ENCODE measurements around the gene PLIN1.

Gene PLIN1

GRCh38 chr15:89652666-89653065, 26.5 kb downstream of the PLIN1 start:
- Mint-ChIP-seq H3K4me3 (no peak overlapping the region), H3K9me3 (no peaks in the 10 kb centered on the region), H3K36me3 (ENCODE audit: low read depth) (peaks cover 4% of the 10 kb centered on the region), H3K27me3 (ENCODE audit: low read depth) (peaks cover 36% of the 10 kb centered on the region), H3K4me1 (ENCODE audit: low read depth) (peaks cover 10% of the 10 kb centered on the region), H3K27ac (no peak overlapping the region)

GRCh38 chr15:89652131-89652530, 27.0 kb downstream of the PLIN1 start:
- H3K27ac Mint-ChIP-seq: no peak overlapping the region
- H3K9me3 Mint-ChIP-seq: no peaks in the 10 kb centered on the region
- peaks cover 11% of the 10 kb centered on the region for H3K4me1 Mint-ChIP-seq (ENCODE audit: low read depth)
- no peak overlapping the region for H3K4me3 Mint-ChIP-seq
- H3K27me3 Mint-ChIP-seq (ENCODE audit: low read depth): peaks cover 36% of the 10 kb centered on the region
- peaks cover 4% of the 10 kb centered on the region for H3K36me3 Mint-ChIP-seq (ENCODE audit: low read depth)

- Mint-ChIP-seq H3K9me3 (no peaks in the 10 kb centered on the region), H3K36me3 (ENCODE audit: low read depth) (no peaks in the 10 kb centered on the region), H3K27ac (no peak overlapping the region), H3K4me1 (ENCODE audit: low read depth) (peaks cover 6% of the 10 kb centered on the region), H3K27me3 (ENCODE audit: low read depth) (peaks cover 17% of the 10 kb centered on the region), H3K4me3 (no peak overlapping the region)
Measured at GRCh38 chr15:89649716-89650115, 29.5 kb downstream of the PLIN1 start.

- peaks cover 11% of the 10 kb centered on the region for H3K27me3 Mint-ChIP-seq (ENCODE audit: low read depth)
- H3K4me3 Mint-ChIP-seq: no peak overlapping the region
- H3K9me3 Mint-ChIP-seq: no peaks in the 10 kb centered on the region
- no peaks in the 10 kb centered on the region for H3K36me3 Mint-ChIP-seq (ENCODE audit: low read depth)
- H3K4me1 Mint-ChIP-seq (ENCODE audit: low read depth): peaks cover 2% of the 10 kb centered on the region
- no peak overlapping the region for H3K27ac Mint-ChIP-seq
Measured at GRCh38 chr15:89649013-89649625, 30.0 kb downstream of the PLIN1 start.

GRCh38 chr15:89648106-89649012, 30.8 kb downstream of the PLIN1 start:
- no peaks in the 10 kb centered on the region for H3K9me3 Mint-ChIP-seq
- H3K27ac Mint-ChIP-seq: no peak overlapping the region
- H3K27me3 Mint-ChIP-seq (ENCODE audit: low read depth): peaks cover 4% of the 10 kb centered on the region
- peaks cover 2% of the 10 kb centered on the region for H3K4me1 Mint-ChIP-seq (ENCODE audit: low read depth)
- no peak overlapping the region for H3K4me3 Mint-ChIP-seq
- H3K36me3 Mint-ChIP-seq (ENCODE audit: low read depth): no peaks in the 10 kb centered on the region

- Mint-ChIP-seq H3K27ac (no peak overlapping the region), H3K4me3 (no peak overlapping the region), H3K27me3 (ENCODE audit: low read depth) (no peaks in the 10 kb centered on the region), H3K36me3 (ENCODE audit: low read depth) (no peaks in the 10 kb centered on the region), H3K4me1 (ENCODE audit: low read depth) (peaks cover 2% of the 10 kb centered on the region), H3K9me3 (no peaks in the 10 kb centered on the region)
Measured at GRCh38 chr15:89647191-89647851, 31.8 kb downstream of the PLIN1 start.

GRCh38 chr15:89646416-89647141, 32.6 kb downstream of the PLIN1 start:
- Mint-ChIP-seq H3K4me3 (no peak overlapping the region), H3K27me3 (ENCODE audit: low read depth) (no peaks in the 10 kb centered on the region), H3K4me1 (ENCODE audit: low read depth) (peaks cover 2% of the 10 kb centered on the region), H3K9me3 (no peaks in the 10 kb centered on the region), H3K36me3 (ENCODE audit: low read depth) (no peaks in the 10 kb centered on the region), H3K27ac (no peak overlapping the region)

- H3K27me3 Mint-ChIP-seq (ENCODE audit: low read depth): no peaks in the 10 kb centered on the region
- H3K4me1 Mint-ChIP-seq (ENCODE audit: low read depth): peaks cover 2% of the 10 kb centered on the region
- no peak overlapping the region for H3K4me3 Mint-ChIP-seq
- no peaks in the 10 kb centered on the region for H3K9me3 Mint-ChIP-seq
- H3K27ac Mint-ChIP-seq: no peak overlapping the region
- H3K36me3 Mint-ChIP-seq (ENCODE audit: low read depth): no peaks in the 10 kb centered on the region
Measured at GRCh38 chr15:89645680-89646079, 33.5 kb downstream of the PLIN1 start.

- no peak overlapping the region for H3K4me3 Mint-ChIP-seq
- peaks cover under 1% of the 10 kb centered on the region for H3K4me1 Mint-ChIP-seq (ENCODE audit: low read depth)
- H3K36me3 Mint-ChIP-seq (ENCODE audit: low read depth): no peaks in the 10 kb centered on the region
- no peaks in the 10 kb centered on the region for H3K9me3 Mint-ChIP-seq
- H3K27ac Mint-ChIP-seq: no peak overlapping the region
- H3K27me3 Mint-ChIP-seq (ENCODE audit: low read depth): no peaks in the 10 kb centered on the region
Measured at GRCh38 chr15:89642106-89642505, 37.1 kb downstream of the PLIN1 start.

GRCh38 chr15:89641053-89641452, 38.1 kb downstream of the PLIN1 start:
- Mint-ChIP-seq H3K27ac (no peak overlapping the region), H3K27me3 (ENCODE audit: low read depth) (no peaks in the 10 kb centered on the region), H3K4me1 (ENCODE audit: low read depth) (no peaks in the 10 kb centered on the region), H3K4me3 (no peak overlapping the region), H3K9me3 (no peaks in the 10 kb centered on the region), H3K36me3 (ENCODE audit: low read depth) (no peaks in the 10 kb centered on the region)

- Mint-ChIP-seq H3K27ac (no peak overlapping the region), H3K27me3 (ENCODE audit: low read depth) (no peaks in the 10 kb centered on the region), H3K36me3 (ENCODE audit: low read depth) (peaks cover 1% of the 10 kb centered on the region), H3K9me3 (peaks cover 3% of the 10 kb centered on the region), H3K4me1 (ENCODE audit: low read depth) (no peaks in the 10 kb centered on the region), H3K4me3 (no peak overlapping the region)
Measured at GRCh38 chr15:89640245-89640644, 38.9 kb downstream of the PLIN1 start.

- H3K4me1 Mint-ChIP-seq (ENCODE audit: low read depth): no peaks in the 10 kb centered on the region
- no peak overlapping the region for H3K27ac Mint-ChIP-seq
- H3K36me3 Mint-ChIP-seq (ENCODE audit: low read depth): peaks cover 27% of the 10 kb centered on the region
- H3K9me3 Mint-ChIP-seq: peaks cover 5% of the 10 kb centered on the region
- no peaks in the 10 kb centered on the region for H3K27me3 Mint-ChIP-seq (ENCODE audit: low read depth)
- no peak overlapping the region for H3K4me3 Mint-ChIP-seq
Measured at GRCh38 chr15:89633585-89633984, 45.6 kb downstream of the PLIN1 start.

GRCh38 chr15:89632563-89633430, 46.4 kb downstream of the PLIN1 start:
- peaks cover 5% of the 10 kb centered on the region for H3K9me3 Mint-ChIP-seq
- H3K4me1 Mint-ChIP-seq (ENCODE audit: low read depth): no peaks in the 10 kb centered on the region
- H3K36me3 Mint-ChIP-seq (ENCODE audit: low read depth): peaks cover 29% of the 10 kb centered on the region
- H3K4me3 Mint-ChIP-seq: no peak overlapping the region
- H3K27me3 Mint-ChIP-seq (ENCODE audit: low read depth): no peaks in the 10 kb centered on the region
- no peak overlapping the region for H3K27ac Mint-ChIP-seq

GRCh38 chr15:89631902-89632264, 47.3 kb downstream of the PLIN1 start:
- Mint-ChIP-seq H3K36me3 (ENCODE audit: low read depth) (peaks cover 29% of the 10 kb centered on the region), H3K4me1 (ENCODE audit: low read depth) (no peaks in the 10 kb centered on the region), H3K4me3 (no peak overlapping the region), H3K27ac (no peak overlapping the region), H3K27me3 (ENCODE audit: low read depth) (no peaks in the 10 kb centered on the region), H3K9me3 (peaks cover 5% of the 10 kb centered on the region)

All from T-helper 1 cell treated with Interleukin-12 subunit alpha and Interleukin-12 subunit beta and Interleukin-4 antibody, amounts not matched to agents 30 μg/mL and 1 μg/mL, for 36 hours (primary cell).